ENCODE data around the gene VWCE. TPM values are rescaled to one million over a fixed set of nuclear protein-coding genes. Genes with fewer than 3 reads are reported as not detected.

Gene VWCE
- total RNA-seq, 1 experiment from 2014 or later = 0.51 TPM

- no TSS peak for BruUV-seq (replicated peaks)
- in situ Hi-C loops (cut with HindIII; ENCODE audit: low pct_unique_long_range_greater_than_20kb, low sequenced_read_pairs) = no loop called here
- H3K27me3 ChIP-seq (ENCODE audit: control insufficient read depth, insufficient read depth, low read length) = no peaks in the 10 kb centered on the region
- H3K36me3 ChIP-seq (ENCODE audit: control insufficient read depth, insufficient read depth, low read length) = no peaks in the 10 kb centered on the region
- no peaks in the 10 kb centered on the region for H3K9me3 ChIP-seq (ENCODE audit: control insufficient read depth, insufficient read depth, low read depth, low read length)
- ChIA-PET CTCF (no interaction called here), POLR2A (no interaction called here)
- no peak overlapping the region for H3K4me3 ChIP-seq (ENCODE audit: low read depth in 2 of 2, low read length in 2 of 2)
- DNase-seq (ENCODE audit: low read depth, low spot score) = no peak
- intact Hi-C loops (cut with micrococcal nuclease; ENCODE audit: unreplicated experiment) = no loop called here
- TF ChIP-seq, protein P1, sequence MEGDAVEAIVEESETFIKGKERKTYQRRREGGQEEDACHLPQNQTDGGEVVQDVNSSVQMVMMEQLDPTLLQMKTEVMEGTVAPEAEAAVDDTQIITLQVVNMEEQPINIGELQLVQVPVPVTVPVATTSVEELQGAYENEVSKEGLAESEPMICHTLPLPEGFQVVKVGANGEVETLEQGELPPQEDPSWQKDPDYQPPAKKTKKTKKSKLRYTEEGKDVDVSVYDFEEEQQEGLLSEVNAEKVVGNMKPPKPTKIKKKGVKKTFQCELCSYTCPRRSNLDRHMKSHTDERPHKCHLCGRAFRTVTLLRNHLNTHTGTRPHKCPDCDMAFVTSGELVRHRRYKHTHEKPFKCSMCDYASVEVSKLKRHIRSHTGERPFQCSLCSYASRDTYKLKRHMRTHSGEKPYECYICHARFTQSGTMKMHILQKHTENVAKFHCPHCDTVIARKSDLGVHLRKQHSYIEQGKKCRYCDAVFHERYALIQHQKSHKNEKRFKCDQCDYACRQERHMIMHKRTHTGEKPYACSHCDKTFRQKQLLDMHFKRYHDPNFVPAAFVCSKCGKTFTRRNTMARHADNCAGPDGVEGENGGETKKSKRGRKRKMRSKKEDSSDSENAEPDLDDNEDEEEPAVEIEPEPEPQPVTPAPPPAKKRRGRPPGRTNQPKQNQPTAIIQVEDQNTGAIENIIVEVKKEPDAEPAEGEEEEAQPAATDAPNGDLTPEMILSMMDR (IDR thresholded peaks at IDR 0.05) = no peak
- TF ChIP-seq TCF7L2 (IDR thresholded peaks at IDR 0.05; ENCODE audit: low read depth, low read length) = no peak
- TF ChIP-seq SIN3A (IDR thresholded peaks at IDR 0.05; ENCODE audit: borderline replicate concordance, insufficient read depth, low read depth, low read length) = no peak
- TF ChIP-seq REST (IDR thresholded peaks at IDR 0.05; ENCODE audit: insufficient read depth in 1 of 2, low read depth in 2 of 2, low read length in 1 of 2) = no peak
- TF ChIP-seq POLR2AphosphoS5 (IDR thresholded peaks at IDR 0.05; ENCODE audit: low read depth, low read length) = no peak
- H3K27ac ChIP-seq (ENCODE audit: low read length) = no peak overlapping the region
- no peaks in the 10 kb centered on the region for H3K4me1 ChIP-seq (ENCODE audit: control insufficient read depth, insufficient read depth, low read length)
- no peak for ATAC-seq
Observed at GRCh38 chr11:61259363-61259762, 35.8 kb downstream of the VWCE start.

DNA sequence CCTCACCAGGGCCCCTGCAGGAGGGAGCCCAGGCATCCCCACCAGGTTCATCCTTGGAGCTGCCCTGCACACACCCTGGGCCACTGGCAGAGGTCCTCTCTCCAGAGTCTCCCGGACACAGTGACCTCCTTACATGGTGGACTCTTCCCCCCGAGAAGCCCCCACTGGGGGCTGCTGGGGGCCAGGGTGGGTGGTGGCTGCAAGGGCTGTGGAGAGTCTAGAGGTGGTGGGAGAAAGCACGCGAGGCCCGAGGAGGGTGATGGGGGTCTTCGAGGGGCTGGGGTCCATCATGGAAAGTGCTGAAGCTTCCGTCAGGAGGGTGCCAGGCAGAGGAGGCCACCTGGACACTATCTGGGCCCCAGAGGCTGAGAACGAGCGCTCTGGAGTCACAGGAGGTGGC is 36.6 kb downstream of the VWCE start:
- Histone ChIP-seq H3K27me3 (ENCODE audit: control insufficient read depth, insufficient read depth, low read length) (no peaks in the 10 kb centered on the region), H3K9me3 (ENCODE audit: control insufficient read depth, insufficient read depth, low read depth, low read length) (no peaks in the 10 kb centered on the region), H3K4me1 (ENCODE audit: control insufficient read depth, insufficient read depth, low read length) (no peaks in the 10 kb centered on the region), H3K4me3 (ENCODE audit: low read depth in 2 of 2, low read length in 2 of 2) (no peak overlapping the region), H3K27ac (ENCODE audit: low read length) (no peak overlapping the region), H3K36me3 (ENCODE audit: control insufficient read depth, insufficient read depth, low read length) (no peaks in the 10 kb centered on the region)
- in situ Hi-C loops (cut with HindIII; ENCODE audit: low pct_unique_long_range_greater_than_20kb, low sequenced_read_pairs) (no loop called here), intact Hi-C loops (cut with micrococcal nuclease; ENCODE audit: unreplicated experiment) (no loop called here)
- TF ChIP-seq, protein P1 (IDR thresholded peaks at IDR 0.05) = no peak
- TF ChIP-seq REST (IDR thresholded peaks at IDR 0.05; ENCODE audit: insufficient read depth in 1 of 2, low read depth in 2 of 2, low read length in 1 of 2) (no peak), TCF7L2 (IDR thresholded peaks at IDR 0.05; ENCODE audit: low read depth, low read length) (no peak), SIN3A (IDR thresholded peaks at IDR 0.05; ENCODE audit: borderline replicate concordance, insufficient read depth, low read depth, low read length) (no peak), POLR2AphosphoS5 (IDR thresholded peaks at IDR 0.05; ENCODE audit: low read depth, low read length) (no peak)
- no peak for ATAC-seq
- CTCF ChIA-PET = no interaction called here
- DNase-seq (ENCODE audit: low read depth, low spot score) = no peak
- POLR2A ChIA-PET = no interaction called here
- BruUV-seq (replicated peaks) = no TSS peak
